Lower leg skin (tissue), 4 donors: ENCODE results near the gene KCNK4. TPM values are rescaled to one million over a fixed set of nuclear protein-coding genes. Genes with fewer than 3 reads are reported as not detected.

ENCODE experiments used
- DNase-seq, 2 donors: peaks; one replicate each; pipeline ENCODE4 v3.0.0-alpha.2; 2019; ENCODE audit warnings: low spot score in 2 of 2
- H3K4me3 ChIP-seq: fragments of 200-600 bp; sonication (generic); 2 replicates; pipeline ENCODE4 v1.5.1; 2017; ENCODE audit warnings: mild to moderate bottlenecking, low read depth; ENCODE audit not compliant: poor library complexity, severe bottlenecking
- CTCF ChIP-seq, 3 donors: fragments of 450-650 bp; IDR thresholded peaks; one replicate each; pipeline ENCODE4 v1.5.1; 2016; ENCODE audit warnings: antibody characterized with exemption in 3 of 3, mild to moderate bottlenecking in 3 of 3, moderate library complexity in 2 of 3
- POLR2A ChIP-seq, 2 donors: fragments of 450-650 bp; IDR thresholded peaks; one replicate each; pipeline ENCODE4 v1.6.1; 2016 to 2017; ENCODE audit warnings: antibody characterized with exemption in 2 of 2, mild to moderate bottlenecking in 1 of 2, moderate library complexity in 1 of 2
- WGBS, 2 donors: methylation state at CpG; one replicate each; pipeline ENCODE4 v1.1.5; 2018; 5-methylcytosine and 5-hydroxymethylcytosine counted together
- intact Hi-C: fragments of 100-400 bp; cut with DNase I; formaldehyde crosslinking; loops from one replicate; pipeline ENCODE4 v1.15.0; 2023; ENCODE audit warnings: low total_unique reads
- total RNA-seq, 4 donors: library from RNA; depleted of rRNA; stranded (reverse); fragments of >200 nt; gene quantifications; one replicate each; pipeline ENCODE4 v1.1.0, GENCODE V29; 2016

Gene KCNK4
- total RNA-seq, 4 donors from 2014 or later: not detected

GRCh38 chr11:64298966-64299846 is 8.1 kb downstream of the KCNK4 start:
- 2 to 13% methylated on average over 16 to 45 of the region's 60 CpGs for WGBS, 2 donors
- intact Hi-C loops: no loop called here
- H3K4me3 ChIP-seq: no peak overlapping the region
- DNase-seq: peak in 1 of 2 donors; percentile 95
- TF ChIP-seq POLR2A (IDR thresholded peaks at IDR 0.05): no peak
- no peak for TF ChIP-seq CTCF (IDR thresholded peaks at IDR 0.05)

- TF ChIP-seq CTCF (IDR thresholded peaks at IDR 0.05): no peak
- TF ChIP-seq POLR2A (IDR thresholded peaks at IDR 0.05): no peak
- intact Hi-C loops: loop anchor here (5.0 kb wide), 1 partner anchor 93 kb away; the partner anchor contains the start of gene FERMT3
- DNase-seq: no peak
- no peak within 1 kb of the TSS for H3K4me3 ChIP-seq
- WGBS, 2 donors: 6 to 8% methylated on average over 29 to 49 of the region's 54 CpGs
These were observed 8.9 kb downstream of the KCNK4 start, which contains the start of gene CATSPERZ for GRCh38 chr11:64299847-64300648. Gene CATSPERZ (plus strand): TSS chr11:64300358. CDS start chr11:64300411, 53 bp downstream.

GRCh38 chr11:64303109-64304031 is 12.3 kb downstream of the KCNK4 start:
- 76 to 87% methylated on average over 13 of the region's 13 CpGs for WGBS, 2 donors
- intact Hi-C loops: loop anchor here (5.0 kb wide), 1 partner anchor 96 kb away; the partner anchor contains the start of gene FERMT3
- TF ChIP-seq POLR2A (IDR thresholded peaks at IDR 0.05): no peak
- DNase-seq: no peak
- H3K4me3 ChIP-seq: no peak overlapping the region

GRCh38 chr11:64304032-64304315 is 12.9 kb downstream of the KCNK4 start:
- no peak for TF ChIP-seq POLR2A (IDR thresholded peaks at IDR 0.05)
- TF ChIP-seq CTCF (IDR thresholded peaks at IDR 0.05): no peak
- intact Hi-C loops: loop anchor here (5.0 kb wide), 1 partner anchor 97 kb away; the partner anchor contains the start of gene FERMT3
- no peak overlapping the region for H3K4me3 ChIP-seq
- WGBS, 2 donors: 54 to 62% methylated on average over 5 of the region's 5 CpGs
- no peak for DNase-seq

- peak in 1 of 3 donors; percentile 79 for TF ChIP-seq CTCF (IDR thresholded peaks at IDR 0.05)
- TF ChIP-seq POLR2A (IDR thresholded peaks at IDR 0.05): no peak
- intact Hi-C loops: loop anchor here (5.0 kb wide), 1 partner anchor 97 kb away; the partner anchor contains the start of gene FERMT3
- 0 to 1% methylated on average over 39 to 46 of the region's 46 CpGs for WGBS, 2 donors
- H3K4me3 ChIP-seq: peak overlapping the region; percentile 25
- DNase-seq: peak; percentile 92 to 99
These were observed 13.4 kb downstream of the KCNK4 start for GRCh38 chr11:64304316-64305072.
